Mucosa of descending colon (tissue), 3 donors: ENCODE results near the gene SPAG4. TPM values are rescaled to one million over a fixed set of nuclear protein-coding genes. Genes with fewer than 3 reads are reported as not detected.

Experiments used
- ATAC-seq: fragments of 200-7000 bp; cut with Tn5 transposase; one replicate; pipeline ENCODE4 v1.9.1; 2020; ENCODE audit warnings: mild to moderate bottlenecking, moderate library complexity
- DNase-seq, 3 donors: peaks; one replicate each; pipeline ENCODE4 v3.0.0-alpha.2; 2020
- H3K36me3 ChIP-seq: fragments of 200-600 bp; one replicate; pipeline ENCODE4 v1.8.0; 2021; ENCODE audit warnings: low read depth, mild to moderate bottlenecking
- H3K4me1 ChIP-seq: fragments of 200-600 bp; one replicate; pipeline ENCODE4 v1.8.0; 2021; ENCODE audit warnings: low read depth, mild to moderate bottlenecking
- H3K4me3 ChIP-seq: fragments of 200-600 bp; one replicate; pipeline ENCODE4 v1.8.0; 2021; ENCODE audit warnings: mild to moderate bottlenecking
- H3K9me3 ChIP-seq: fragments of 200-600 bp; one replicate; pipeline ENCODE4 v1.8.0; 2021; ENCODE audit warnings: mild to moderate bottlenecking
- intact Hi-C, 2 donors: fragments of 100-400 bp; cut with DNase I in 1 of 2; cut with micrococcal nuclease in 1 of 2; formaldehyde crosslinking; loops; one replicate each; pipeline versions ENCODE4 v1.11.0 to v1.11.1; 2022; cut with DNase I, micrococcal nuclease
- total RNA-seq, 3 donors: library from RNA; stranded (reverse); fragmentation: NEBNext Ultra II Directional in 2 of 3; extraction: Animal tissue kit (Norgen Biotek cat#: 25700) in 2 of 3; gene quantifications; one replicate each; pipeline versions ENCODE4 v1.2.1 to v1.2.4, GENCODE V29; 2021 to 2023
- TF ChIP-seq, protein P1 (sequence below): fragments of 200-600 bp; IDR thresholded peaks from one replicate; pipeline ENCODE4 v1.8.0; 2022; ENCODE audit warnings: antibody characterized with exemption, mild to moderate bottlenecking
- donor health status: DM: no; HTN: no; CAD: no; lungs with moderate emphysema.
- donor health status: DM: no; HTN: no; CAD: no.
- donor health status: DM: no; HTN: yes; CAD: no.

SPAG4 gene
- total RNA-seq, 3 donors from 2014 or later, result 3.5 to 5.9 (median 4.1) TPM

GRCh38 chr20:35661908-35662307 is 46.3 kb downstream of the SPAG4 start:
- intact Hi-C loops, result no loop called here
- peaks cover 36% of the 10 kb centered on the region for H3K4me1 ChIP-seq
- no peaks in the 10 kb centered on the region for H3K36me3 ChIP-seq
- TF ChIP-seq, protein P1, sequence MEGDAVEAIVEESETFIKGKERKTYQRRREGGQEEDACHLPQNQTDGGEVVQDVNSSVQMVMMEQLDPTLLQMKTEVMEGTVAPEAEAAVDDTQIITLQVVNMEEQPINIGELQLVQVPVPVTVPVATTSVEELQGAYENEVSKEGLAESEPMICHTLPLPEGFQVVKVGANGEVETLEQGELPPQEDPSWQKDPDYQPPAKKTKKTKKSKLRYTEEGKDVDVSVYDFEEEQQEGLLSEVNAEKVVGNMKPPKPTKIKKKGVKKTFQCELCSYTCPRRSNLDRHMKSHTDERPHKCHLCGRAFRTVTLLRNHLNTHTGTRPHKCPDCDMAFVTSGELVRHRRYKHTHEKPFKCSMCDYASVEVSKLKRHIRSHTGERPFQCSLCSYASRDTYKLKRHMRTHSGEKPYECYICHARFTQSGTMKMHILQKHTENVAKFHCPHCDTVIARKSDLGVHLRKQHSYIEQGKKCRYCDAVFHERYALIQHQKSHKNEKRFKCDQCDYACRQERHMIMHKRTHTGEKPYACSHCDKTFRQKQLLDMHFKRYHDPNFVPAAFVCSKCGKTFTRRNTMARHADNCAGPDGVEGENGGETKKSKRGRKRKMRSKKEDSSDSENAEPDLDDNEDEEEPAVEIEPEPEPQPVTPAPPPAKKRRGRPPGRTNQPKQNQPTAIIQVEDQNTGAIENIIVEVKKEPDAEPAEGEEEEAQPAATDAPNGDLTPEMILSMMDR, result no peak
- no peak overlapping the region for H3K4me3 ChIP-seq
- H3K9me3 ChIP-seq, result no peaks in the 10 kb centered on the region
- DNase-seq, result no peak
- ATAC-seq, result no peak

DNA sequence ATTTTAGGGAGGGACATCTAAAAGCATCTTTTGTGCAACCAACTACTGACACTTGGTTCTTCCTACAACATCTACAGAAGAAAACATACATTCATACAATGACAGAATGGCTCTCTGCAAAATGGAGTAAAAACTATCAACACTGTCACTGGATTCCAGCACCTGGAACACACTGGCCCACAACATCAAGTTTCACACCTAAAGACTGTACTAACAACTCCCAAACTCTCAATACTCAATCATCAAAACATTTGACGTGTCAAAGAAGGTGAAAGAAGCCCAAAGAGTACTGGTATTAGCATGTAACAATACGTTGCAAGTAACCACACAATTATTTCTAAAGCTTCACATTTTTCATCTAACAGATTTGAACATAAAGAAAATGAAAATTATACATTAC is 46.9 kb downstream of the SPAG4 start:
- DNase-seq (no peak), ATAC-seq (no peak)
- Histone ChIP-seq H3K9me3 (no peaks in the 10 kb centered on the region), H3K36me3 (no peaks in the 10 kb centered on the region), H3K4me3 (no peak overlapping the region), H3K4me1 (peaks cover 30% of the 10 kb centered on the region)
- intact Hi-C loops, result no loop called here
- TF ChIP-seq, protein P1, result no peak

DNA sequence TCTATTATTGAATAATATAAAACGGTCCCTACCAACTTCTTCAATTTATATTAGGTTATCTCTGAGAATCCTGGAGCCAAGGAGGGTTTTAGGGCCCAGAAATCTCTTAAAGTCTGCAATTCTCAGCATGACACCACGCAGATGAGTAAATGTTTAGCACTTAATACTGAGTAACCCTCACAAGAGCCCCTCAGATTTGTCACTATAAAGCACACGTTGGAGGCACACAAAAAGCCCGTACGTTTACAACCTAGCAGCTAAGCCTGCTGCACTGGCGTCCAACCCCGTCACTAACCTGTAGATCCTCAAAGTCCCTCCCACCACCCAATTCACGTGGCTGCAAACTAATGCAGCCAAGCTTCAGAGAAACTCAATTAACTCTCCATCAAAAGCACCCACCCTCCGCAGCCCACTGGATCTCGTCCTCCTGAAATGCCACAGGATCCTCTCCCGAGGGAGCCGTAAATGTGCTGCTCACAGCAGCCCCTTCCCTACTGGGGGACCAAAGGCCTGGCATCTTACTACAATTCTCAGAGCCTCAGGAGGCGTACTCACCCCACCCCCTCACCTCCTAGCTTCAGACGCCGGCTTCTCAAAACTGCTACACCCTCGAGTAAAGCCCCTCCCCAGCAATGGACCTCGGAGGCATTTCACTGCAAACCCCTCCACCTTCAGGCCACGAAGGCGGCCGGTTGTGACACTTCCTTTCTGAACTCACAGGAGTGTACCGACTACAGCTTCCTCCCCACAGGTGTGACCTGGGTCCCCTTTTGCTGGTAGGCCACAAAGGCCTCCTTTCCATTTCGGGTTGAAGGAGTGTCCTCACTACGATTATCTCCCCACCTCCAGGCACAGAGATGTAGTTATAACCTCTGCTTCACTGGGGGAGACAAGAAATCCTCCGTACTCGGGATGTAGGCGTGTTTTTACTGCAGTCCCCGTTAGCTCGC is 48.2 kb downstream of the SPAG4 start:
- TF ChIP-seq, protein P1, result no peak
- peak; percentile 64 to 74 (median 70) for DNase-seq
- H3K36me3 ChIP-seq, result no peaks in the 10 kb centered on the region
- peak overlapping the region; percentile 51 for H3K4me3 ChIP-seq
- H3K4me1 ChIP-seq, result peaks cover 25% of the 10 kb centered on the region
- intact Hi-C loops, result no loop called here
- H3K9me3 ChIP-seq, result no peaks in the 10 kb centered on the region
- peak; percentile 68 for ATAC-seq

GRCh38 chr20:35664466-35665206 is 49.0 kb downstream of the SPAG4 start, which contains the start of the genes CPNE1 and RBM12:
CPNE1 (minus strand) TSS chr20:35664900; CDS start chr20:35632923, 31,977 bp downstream.
RBM12 (minus strand) TSS chr20:35664900; CDS start chr20:35655322, 9,578 bp downstream.
- H3K36me3 ChIP-seq, result no peaks in the 10 kb centered on the region
- peak within 1 kb of the TSS; percentile 51 for H3K4me3 ChIP-seq
- TF ChIP-seq, protein P1, result no peak
- intact Hi-C loops, result no loop called here
- H3K4me1 ChIP-seq, result peaks cover 21% of the 10 kb centered on the region
- ATAC-seq (peak; percentile 96), DNase-seq (peak; percentile 89 to 95 (median 95))
- no peaks in the 10 kb centered on the region for H3K9me3 ChIP-seq

- TF ChIP-seq, protein P1, result no peak
Measured at GRCh38 chr20:35665949-35666288, 50.3 kb downstream of the SPAG4 start.

More at GRCh38 chr20:35665949-35666288, 50.3 kb downstream of the SPAG4 start:
- intact Hi-C loops, result no loop called here
- Histone ChIP-seq H3K36me3 (no peaks in the 10 kb centered on the region), H3K4me1 (peaks cover 21% of the 10 kb centered on the region), H3K4me3 (no peak overlapping the region), H3K9me3 (no peaks in the 10 kb centered on the region)
- no peak for ATAC-seq
- DNase-seq, result no peak
